ENCODE measurements around the gene TSPAN18. TPM values are rescaled to one million over a fixed set of nuclear protein-coding genes. Genes with fewer than 3 reads are reported as not detected.

The TSPAN18 gene
- total RNA-seq, 4 donors from 2014 or later, result 0.34 to 11.5 (median 2.7) TPM

DNA sequence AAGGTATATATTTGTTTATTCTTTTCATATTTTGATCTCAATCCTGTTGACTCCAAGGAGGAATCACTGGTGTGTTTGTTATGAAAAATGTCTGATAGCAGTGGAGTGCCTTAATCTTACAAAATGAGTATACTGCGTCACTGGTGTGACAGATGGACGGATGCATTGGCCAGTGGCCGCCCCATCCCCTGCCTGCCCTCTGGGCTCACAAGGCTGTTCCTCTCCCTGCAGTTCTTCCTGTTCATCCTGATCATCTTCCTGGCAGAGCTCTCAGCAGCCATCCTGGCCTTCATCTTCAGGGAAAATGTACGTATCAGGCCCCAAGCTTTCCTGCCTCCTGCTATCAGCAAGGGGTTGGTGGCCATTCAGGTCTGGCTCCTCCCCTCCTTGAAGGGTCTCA, 191.0 kb downstream of the TSPAN18 start:
- no peak for TF ChIP-seq CTCF (IDR thresholded peaks at IDR 0.05; ENCODE audit: low read depth)

GRCh38 chr11:44920451-44920850, 193.7 kb downstream of the TSPAN18 start:
- TF ChIP-seq CTCF (IDR thresholded peaks at IDR 0.05; ENCODE audit: low read depth), result no peak

GRCh38 chr11:44923115-44923514, 196.4 kb downstream of the TSPAN18 start:
- TF ChIP-seq CTCF (IDR thresholded peaks at IDR 0.05; ENCODE audit: low read depth), result no peak

GRCh38 chr11:44923806-44924205, 197.0 kb downstream of the TSPAN18 start:
- TF ChIP-seq CTCF (IDR thresholded peaks at IDR 0.05; ENCODE audit: low read depth), result no peak

GRCh38 chr11:44926036-44926435, 199.3 kb downstream of the TSPAN18 start:
- no peak for TF ChIP-seq CTCF (IDR thresholded peaks at IDR 0.05; ENCODE audit: low read depth)

DNA sequence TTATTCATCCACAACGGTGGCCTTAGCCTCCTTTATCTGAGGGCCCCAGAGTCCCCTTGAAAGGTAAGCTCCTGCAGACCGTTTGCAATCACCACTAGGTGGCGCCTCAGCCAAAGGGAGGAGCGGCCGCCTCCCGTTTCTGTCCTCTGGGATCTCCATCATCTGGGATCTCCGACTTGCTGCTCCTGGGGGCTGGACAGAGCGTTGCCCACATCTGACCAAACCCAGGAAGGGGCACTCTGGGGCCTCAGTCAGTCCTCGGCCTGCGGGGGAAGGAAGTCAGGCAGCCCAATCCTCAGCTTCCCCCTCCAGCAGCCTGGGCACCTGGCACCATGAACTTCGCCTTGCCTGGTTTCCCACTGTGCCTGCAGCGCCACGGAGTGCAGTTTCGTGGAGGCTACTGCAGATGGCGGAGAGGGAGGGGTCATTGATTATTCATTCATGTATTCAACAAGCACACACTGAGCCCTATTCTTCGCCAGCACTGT, 200.5 kb downstream of the TSPAN18 start:
- no peak for TF ChIP-seq CTCF (IDR thresholded peaks at IDR 0.05; ENCODE audit: low read depth)

- TF ChIP-seq CTCF (IDR thresholded peaks at IDR 0.05; ENCODE audit: low read depth), result no peak
These were observed 201.4 kb downstream of the TSPAN18 start for GRCh38 chr11:44928144-44928543.
